CD4-positive, alpha-beta T cell treated with Interleukin-17A for 4 hours (primary cell): Measurements from ENCODE around the gene PPM1J.

Experiments
- DNase-seq: peaks from one replicate; pipeline ENCODE4 v3.0.0-alpha.2; 2020; ENCODE audit warnings: mixed read lengths

PPM1J gene

GRCh38 chr1:112720800-112721199 is 5.7 kb upstream of the PPM1J start:
- no peak for DNase-seq

- no peak for DNase-seq
These were observed 4.6 kb upstream of the PPM1J start for GRCh38 chr1:112719706-112720105.

- DNase-seq, result peak; percentile 83
These were observed 3.7 kb upstream of the PPM1J start for GRCh38 chr1:112718691-112719418.

- no peak for DNase-seq
These were observed 2.2 kb upstream of the PPM1J start for GRCh38 chr1:112717263-112717873.

- peak; percentile 89 for DNase-seq
These were observed 1.1 kb upstream of the PPM1J start for GRCh38 chr1:112716133-112716720.

- no peak for DNase-seq
These were observed 544 bp downstream of the PPM1J start for GRCh38 chr1:112714313-112715263.

- DNase-seq, result no peak
These were observed 1.4 kb downstream of the PPM1J start for GRCh38 chr1:112713466-112714312.

GRCh38 chr1:112712701-112713128 is 2.4 kb downstream of the PPM1J start:
- DNase-seq, result no peak

GRCh38 chr1:112712191-112712590 is 2.9 kb downstream of the PPM1J start:
- no peak for DNase-seq

GRCh38 chr1:112711670-112712069 is 3.5 kb downstream of the PPM1J start:
- no peak for DNase-seq

GRCh38 chr1:112711041-112711440 is 4.1 kb downstream of the PPM1J start:
- DNase-seq, result no peak

GRCh38 chr1:112710586-112710985 is 4.5 kb downstream of the PPM1J start:
- no peak for DNase-seq

GRCh38 chr1:112710159-112710558 is 5.0 kb downstream of the PPM1J start:
- no peak for DNase-seq

GRCh38 chr1:112708489-112708888 is 6.6 kb downstream of the PPM1J start:
- DNase-seq, result no peak

- no peak for DNase-seq
These were observed 7.1 kb downstream of the PPM1J start for GRCh38 chr1:112708002-112708448.

- DNase-seq, result peak; percentile 74
These were observed 7.7 kb downstream of the PPM1J start for GRCh38 chr1:112707221-112708001.

- DNase-seq, result peak; percentile 55
These were observed 8.5 kb downstream of the PPM1J start, which contains the start of gene RHOC for GRCh38 chr1:112706505-112707220. RHOC (minus strand) TSS chr1:112707127; CDS start chr1:112703799, 3,328 bp downstream.

GRCh38 chr1:112704934-112705627 is 10.1 kb downstream of the PPM1J start:
- DNase-seq, result peak; percentile 43

- peak; percentile 19 for DNase-seq
These were observed 10.7 kb downstream of the PPM1J start for GRCh38 chr1:112704391-112704933.
